ENCODE data around the gene TUBB2B. TPM values are rescaled to one million over a fixed set of nuclear protein-coding genes. Genes with fewer than 3 reads are reported as not detected.
"Not testable (repeated sequence)": the region's sequence is repeated elsewhere in the genome, so short reads cannot be mapped to it uniquely, and the experiment has no call there.

The TUBB2B gene
- total and polyA plus RNA-seq, 2 donors (not counting 1 experiment from before 2014, with no cell fraction given), result 14.7 TPM; not detected in 1

GRCh38 chr6:3183066-3183465 is 44.4 kb downstream of the TUBB2B start:
- intact Hi-C loops (cut with micrococcal nuclease), result no loop called here
- ATAC-seq (ENCODE audit: low read depth), result no peak
- H3K27ac Mint-ChIP-seq, result no peak overlapping the region
- H3K4me1 Mint-ChIP-seq, result peaks cover 2% of the 10 kb centered on the region
- peaks cover 20% of the 10 kb centered on the region for H3K27me3 Mint-ChIP-seq
- H2AFZ ChIP-seq (ENCODE audit: insufficient read depth, low read depth, low read length, poor library complexity, severe bottlenecking), result no peak overlapping the region
- no peaks in the 10 kb centered on the region for H3K36me3 ChIP-seq (replicated peaks in 1 of 2; ENCODE audit: control extremely low read depth in 1 of 2, control insufficient read depth in 1 of 2, extremely low read depth in 1 of 2, insufficient read depth in 2 of 2, low read length in 1 of 2)
- no peak overlapping the region for H3K4me3 Mint-ChIP-seq
- no peaks in the 10 kb centered on the region for H3K9me3 ChIP-seq (ENCODE audit: control extremely low read depth in 1 of 3, control insufficient read depth in 2 of 3, insufficient read depth in 1 of 3, low read length in 2 of 3)
- TF ChIP-seq, protein P1, sequence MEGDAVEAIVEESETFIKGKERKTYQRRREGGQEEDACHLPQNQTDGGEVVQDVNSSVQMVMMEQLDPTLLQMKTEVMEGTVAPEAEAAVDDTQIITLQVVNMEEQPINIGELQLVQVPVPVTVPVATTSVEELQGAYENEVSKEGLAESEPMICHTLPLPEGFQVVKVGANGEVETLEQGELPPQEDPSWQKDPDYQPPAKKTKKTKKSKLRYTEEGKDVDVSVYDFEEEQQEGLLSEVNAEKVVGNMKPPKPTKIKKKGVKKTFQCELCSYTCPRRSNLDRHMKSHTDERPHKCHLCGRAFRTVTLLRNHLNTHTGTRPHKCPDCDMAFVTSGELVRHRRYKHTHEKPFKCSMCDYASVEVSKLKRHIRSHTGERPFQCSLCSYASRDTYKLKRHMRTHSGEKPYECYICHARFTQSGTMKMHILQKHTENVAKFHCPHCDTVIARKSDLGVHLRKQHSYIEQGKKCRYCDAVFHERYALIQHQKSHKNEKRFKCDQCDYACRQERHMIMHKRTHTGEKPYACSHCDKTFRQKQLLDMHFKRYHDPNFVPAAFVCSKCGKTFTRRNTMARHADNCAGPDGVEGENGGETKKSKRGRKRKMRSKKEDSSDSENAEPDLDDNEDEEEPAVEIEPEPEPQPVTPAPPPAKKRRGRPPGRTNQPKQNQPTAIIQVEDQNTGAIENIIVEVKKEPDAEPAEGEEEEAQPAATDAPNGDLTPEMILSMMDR (IDR thresholded peaks at IDR 0.05), result no peak
- TF ChIP-seq EZH2 (IDR thresholded peaks at IDR 0.05; ENCODE audit: borderline replicate concordance, insufficient read depth, low read depth, low read length, poor library complexity, severe bottlenecking), result no peak
- H3K79me2 ChIP-seq (ENCODE audit: control insufficient read depth, insufficient read depth, low read length), result no peaks in the 10 kb centered on the region
- no peaks in the 10 kb centered on the region for H4K20me1 ChIP-seq (ENCODE audit: control insufficient read depth, insufficient read depth, low read length, poor library complexity, severe bottlenecking)
- no peak overlapping the region for H3K9ac ChIP-seq (ENCODE audit: low read length)
- no peak overlapping the region for H3K4me2 ChIP-seq (replicated peaks; ENCODE audit: low read depth, low read length, poor library complexity, severe bottlenecking)
- H3K27ac ChIP-seq (ENCODE audit: low read length in 2 of 2), result no peak overlapping the region
- peaks cover 0 to 10% (median 0%) of the 10 kb centered on the region in 4 experiments for H3K27me3 ChIP-seq (replicated peaks in 1 of 4; ENCODE audit: control extremely low read depth in 1 of 4, control insufficient read depth in 3 of 4, insufficient read depth in 4 of 4, low read length in 3 of 4)
- no peak overlapping the region for H3K4me3 ChIP-seq (ENCODE audit: control extremely low read depth in 1 of 5, extremely low read depth in 1 of 5, insufficient read depth in 1 of 5, low read depth in 2 of 5, low read length in 4 of 5)
- WGBS (ENCODE audit: insufficient coverage), result 93% methylated on average over 3 of the region's 4 CpGs
- DNase-seq, result no peak
- CTCF ChIA-PET, result interaction anchor here (0.7 kb wide), 1 partner anchor 107 kb away, joined by 3 read pairs; no protein-coding TSS in a partner anchor
- POLR2A ChIA-PET, result interaction anchor here (0.5 kb wide), 1 partner anchor 53 kb away, joined by 3 read pairs; no protein-coding TSS in a partner anchor
- no peaks in the 10 kb centered on the region for H3K4me1 ChIP-seq (ENCODE audit: control insufficient read depth in 2 of 2, insufficient read depth in 2 of 2, low read length in 2 of 2)
- H3K9me3 Mint-ChIP-seq (ENCODE audit: insufficient read depth), result no peaks in the 10 kb centered on the region

DNA sequence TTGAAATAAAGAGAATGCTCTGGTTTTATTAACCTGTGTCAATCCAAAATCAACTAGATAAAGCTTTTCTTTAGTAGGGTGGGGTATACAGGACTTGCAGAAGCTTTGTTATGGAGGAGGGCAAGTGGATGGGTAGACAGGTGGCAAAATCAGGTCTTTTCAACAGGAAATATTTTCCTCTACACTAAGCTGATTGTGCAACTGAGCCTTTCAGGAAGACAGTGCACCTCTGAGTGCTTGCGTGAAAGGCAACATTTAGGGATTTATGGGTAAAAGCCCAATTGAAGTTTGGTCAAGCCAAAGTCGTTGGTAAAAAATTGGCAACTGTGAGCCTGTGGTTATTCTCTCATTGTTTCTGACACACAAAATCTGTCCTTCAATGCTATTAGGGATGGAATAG is 46.3 kb downstream of the TUBB2B start:
- Histone ChIP-seq H3K79me2 (ENCODE audit: control insufficient read depth, insufficient read depth, low read length) (no peaks in the 10 kb centered on the region), H3K4me3 (ENCODE audit: control extremely low read depth in 1 of 5, extremely low read depth in 1 of 5, insufficient read depth in 1 of 5, low read depth in 2 of 5, low read length in 4 of 5) (no peak overlapping the region), H3K36me3 (replicated peaks in 1 of 2; ENCODE audit: control extremely low read depth in 1 of 2, control insufficient read depth in 1 of 2, extremely low read depth in 1 of 2, insufficient read depth in 2 of 2, low read length in 1 of 2) (no peaks in the 10 kb centered on the region), H2AFZ (ENCODE audit: insufficient read depth, low read depth, low read length, poor library complexity, severe bottlenecking) (no peak overlapping the region), H3K9ac (ENCODE audit: low read length) (no peak overlapping the region), H3K27me3 (replicated peaks in 1 of 4; ENCODE audit: control extremely low read depth in 1 of 4, control insufficient read depth in 3 of 4, insufficient read depth in 4 of 4, low read length in 3 of 4) (peaks cover 0 to 10% (median 0%) of the 10 kb centered on the region in 4 experiments), H3K9me3 (ENCODE audit: control extremely low read depth in 1 of 3, control insufficient read depth in 2 of 3, insufficient read depth in 1 of 3, low read length in 2 of 3) (no peaks in the 10 kb centered on the region), H4K20me1 (ENCODE audit: control insufficient read depth, insufficient read depth, low read length, poor library complexity, severe bottlenecking) (no peaks in the 10 kb centered on the region), H3K4me1 (ENCODE audit: control insufficient read depth in 2 of 2, insufficient read depth in 2 of 2, low read length in 2 of 2) (no peaks in the 10 kb centered on the region), H3K27ac (ENCODE audit: low read length in 2 of 2) (no peak overlapping the region), H3K4me2 (replicated peaks; ENCODE audit: low read depth, low read length, poor library complexity, severe bottlenecking) (no peak overlapping the region)
- no peak overlapping the region for H3K4me3 Mint-ChIP-seq
- intact Hi-C loops (cut with micrococcal nuclease), result no loop called here
- WGBS (ENCODE audit: insufficient coverage), result no CpG with 5 or more reads among the region's 2 CpGs
- ChIA-PET POLR2A (no interaction called here), CTCF (no interaction called here)
- H3K27me3 Mint-ChIP-seq, result peaks cover 17% of the 10 kb centered on the region
- TF ChIP-seq, protein P1 (IDR thresholded peaks at IDR 0.05), result no peak
- TF ChIP-seq EZH2 (IDR thresholded peaks at IDR 0.05; ENCODE audit: borderline replicate concordance, insufficient read depth, low read depth, low read length, poor library complexity, severe bottlenecking), result no peak
- ATAC-seq (ENCODE audit: low read depth) (no peak), DNase-seq (no peak)
- peaks cover 2% of the 10 kb centered on the region for H3K4me1 Mint-ChIP-seq
- H3K9me3 Mint-ChIP-seq (ENCODE audit: insufficient read depth), result no peaks in the 10 kb centered on the region
- H3K27ac Mint-ChIP-seq, result no peak overlapping the region

DNA sequence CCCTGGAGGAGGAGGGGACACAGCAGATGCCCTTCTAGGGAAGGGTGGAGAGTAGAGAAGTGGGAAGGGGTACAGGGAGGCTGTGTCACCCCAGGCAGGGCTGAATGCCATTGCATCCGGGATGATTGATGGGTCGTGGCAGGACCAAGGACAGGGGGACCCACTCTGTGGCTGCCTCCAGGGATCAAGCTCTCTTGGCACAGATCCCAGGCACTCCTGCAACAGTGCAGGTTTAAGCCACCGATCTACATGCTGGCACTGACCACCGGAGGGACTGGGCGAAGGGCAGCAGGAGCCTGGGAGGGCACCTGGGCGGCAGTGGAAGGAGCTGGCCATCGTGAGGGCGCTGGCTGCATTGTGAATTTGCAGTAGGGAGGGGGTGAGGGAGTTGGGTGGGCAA is 47.5 kb downstream of the TUBB2B start:
- H2AFZ ChIP-seq (ENCODE audit: insufficient read depth, low read depth, low read length, poor library complexity, severe bottlenecking); H4K20me1 ChIP-seq (ENCODE audit: control insufficient read depth, insufficient read depth, low read length, poor library complexity, severe bottlenecking); H3K9ac ChIP-seq (ENCODE audit: low read length); POLR2A ChIA-PET; ATAC-seq (ENCODE audit: low read depth); CTCF ChIA-PET; H3K4me1 ChIP-seq (ENCODE audit: control insufficient read depth in 2 of 2, insufficient read depth in 2 of 2, low read length in 2 of 2); H3K9me3 Mint-ChIP-seq (ENCODE audit: insufficient read depth); intact Hi-C loops (cut with micrococcal nuclease); H3K36me3 ChIP-seq (replicated peaks in 1 of 2; ENCODE audit: control extremely low read depth in 1 of 2, control insufficient read depth in 1 of 2, extremely low read depth in 1 of 2, insufficient read depth in 2 of 2, low read length in 1 of 2); H3K4me2 ChIP-seq (replicated peaks; ENCODE audit: low read depth, low read length, poor library complexity, severe bottlenecking); H3K27ac Mint-ChIP-seq; H3K79me2 ChIP-seq (ENCODE audit: control insufficient read depth, insufficient read depth, low read length); H3K9me3 ChIP-seq (ENCODE audit: control extremely low read depth in 1 of 3, control insufficient read depth in 2 of 3, insufficient read depth in 1 of 3, low read length in 2 of 3); DNase-seq; H3K27me3 ChIP-seq (replicated peaks in 1 of 4; ENCODE audit: control extremely low read depth in 1 of 4, control insufficient read depth in 3 of 4, insufficient read depth in 4 of 4, low read length in 3 of 4); H3K4me1 Mint-ChIP-seq; H3K4me3 ChIP-seq (ENCODE audit: control extremely low read depth in 1 of 5, extremely low read depth in 1 of 5, insufficient read depth in 1 of 5, low read depth in 2 of 5, low read length in 4 of 5); H3K27ac ChIP-seq (ENCODE audit: low read length in 2 of 2): not testable (repeated sequence)
- H3K27me3 Mint-ChIP-seq, result peaks cover 19% of the 10 kb centered on the region
- 85% methylated on average over 3 of the region's 8 CpGs for WGBS (ENCODE audit: insufficient coverage)
- peak overlapping the region; percentile 81 for H3K4me3 Mint-ChIP-seq
